WERI-Rb-1 (cell line): ENCODE measurements around the gene LPCAT3.

Experiments
- DNase-seq: peaks from one replicate; pipeline ENCODE4 v3.0.0-alpha.2; 2020
- H3K27ac ChIP-seq: fragments of 250-450 bp; sonication (Bioruptor Pico); 2 replicates; pipeline ENCODE4 v1.5.1; 2020; ENCODE audit warnings: mild to moderate bottlenecking, moderate library complexity
- H3K27me3 ChIP-seq: fragments of 250-450 bp; sonication (Bioruptor Pico); 2 replicates; pipeline ENCODE4 v1.5.1; 2021; ENCODE audit warnings: mild to moderate bottlenecking, low read depth, moderate library complexity; ENCODE audit not compliant: insufficient read depth, severe bottlenecking
- H3K36me3 ChIP-seq: fragments of 250-450 bp; sonication (Bioruptor Pico); 2 replicates; pipeline ENCODE4 v1.5.1; 2020; ENCODE audit warnings: mild to moderate bottlenecking, moderate library complexity
- H3K4me3 ChIP-seq: 2 replicates; pipeline ENCODE4 v1.5.1; 2011; ENCODE audit warnings: low read depth, mild to moderate bottlenecking, control low read depth, low read length
- H3K9me3 ChIP-seq: fragments of 250-450 bp; sonication (Bioruptor Pico); 2 replicates; pipeline ENCODE4 v1.5.1; 2021; ENCODE audit warnings: mild to moderate bottlenecking, moderate library complexity; ENCODE audit not compliant: severe bottlenecking
- TF ChIP-seq, protein P1 (sequence below): IDR thresholded peaks from 2 replicates; pipeline ENCODE4 v1.5.1; 2011; ENCODE audit warnings: low read depth, mild to moderate bottlenecking, control low read depth, inconsistent platforms, low read length

The LPCAT3 gene

DNA sequence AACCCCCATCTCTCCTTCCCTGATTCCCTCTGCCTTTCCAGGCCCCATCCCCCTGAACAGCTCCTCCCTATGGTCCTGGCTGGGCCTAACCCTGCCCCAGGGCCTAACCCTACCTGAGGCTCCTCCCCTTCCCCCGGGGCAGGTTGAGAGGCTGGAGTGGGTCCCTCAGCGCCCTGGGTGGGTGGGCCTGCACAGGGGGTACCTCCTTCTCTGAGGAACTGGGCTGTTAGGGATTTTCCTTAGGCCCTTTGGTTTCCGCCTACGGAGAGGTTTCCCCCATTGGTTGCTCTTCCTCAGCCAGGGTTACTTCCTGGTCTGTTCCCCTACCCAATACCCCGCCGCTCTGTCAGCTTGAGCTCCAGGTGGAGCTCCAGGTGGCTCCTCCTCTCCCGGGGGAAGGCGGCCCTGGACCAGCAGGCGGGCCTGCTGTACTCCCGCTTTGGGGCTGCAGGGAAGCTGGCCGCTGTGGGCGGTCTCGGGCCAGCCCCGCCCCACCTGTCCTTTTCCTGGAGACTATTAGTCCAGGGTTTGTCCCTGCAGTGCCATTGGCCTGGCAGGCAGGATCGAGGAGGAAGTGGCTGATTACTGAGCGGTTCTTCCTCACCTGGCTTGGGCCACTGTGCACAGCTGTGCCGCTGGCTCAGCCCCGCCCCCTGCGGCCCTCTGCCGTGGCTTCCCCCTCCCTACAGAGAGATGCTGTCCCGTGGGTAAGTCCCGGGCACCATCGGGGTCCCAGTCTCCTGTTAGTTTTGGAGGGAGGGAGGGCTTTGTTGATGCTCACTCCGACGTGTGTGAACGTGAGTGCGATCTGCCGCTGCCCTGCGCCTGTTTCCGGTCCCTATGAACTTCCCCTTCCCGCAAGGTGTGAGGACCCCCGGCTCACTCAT lies 72.0 kb downstream of the LPCAT3 start:
- H3K27ac ChIP-seq: peak overlapping the region; percentile 66
- peak overlapping the region; percentile 52 for H3K4me3 ChIP-seq
- H3K27me3 ChIP-seq: no peaks in the 10 kb centered on the region
- DNase-seq: peak; percentile 97
- peaks cover 21% of the 10 kb centered on the region for H3K36me3 ChIP-seq
- TF ChIP-seq, protein P1, sequence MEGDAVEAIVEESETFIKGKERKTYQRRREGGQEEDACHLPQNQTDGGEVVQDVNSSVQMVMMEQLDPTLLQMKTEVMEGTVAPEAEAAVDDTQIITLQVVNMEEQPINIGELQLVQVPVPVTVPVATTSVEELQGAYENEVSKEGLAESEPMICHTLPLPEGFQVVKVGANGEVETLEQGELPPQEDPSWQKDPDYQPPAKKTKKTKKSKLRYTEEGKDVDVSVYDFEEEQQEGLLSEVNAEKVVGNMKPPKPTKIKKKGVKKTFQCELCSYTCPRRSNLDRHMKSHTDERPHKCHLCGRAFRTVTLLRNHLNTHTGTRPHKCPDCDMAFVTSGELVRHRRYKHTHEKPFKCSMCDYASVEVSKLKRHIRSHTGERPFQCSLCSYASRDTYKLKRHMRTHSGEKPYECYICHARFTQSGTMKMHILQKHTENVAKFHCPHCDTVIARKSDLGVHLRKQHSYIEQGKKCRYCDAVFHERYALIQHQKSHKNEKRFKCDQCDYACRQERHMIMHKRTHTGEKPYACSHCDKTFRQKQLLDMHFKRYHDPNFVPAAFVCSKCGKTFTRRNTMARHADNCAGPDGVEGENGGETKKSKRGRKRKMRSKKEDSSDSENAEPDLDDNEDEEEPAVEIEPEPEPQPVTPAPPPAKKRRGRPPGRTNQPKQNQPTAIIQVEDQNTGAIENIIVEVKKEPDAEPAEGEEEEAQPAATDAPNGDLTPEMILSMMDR: no peak
- H3K9me3 ChIP-seq: no peaks in the 10 kb centered on the region

DNA sequence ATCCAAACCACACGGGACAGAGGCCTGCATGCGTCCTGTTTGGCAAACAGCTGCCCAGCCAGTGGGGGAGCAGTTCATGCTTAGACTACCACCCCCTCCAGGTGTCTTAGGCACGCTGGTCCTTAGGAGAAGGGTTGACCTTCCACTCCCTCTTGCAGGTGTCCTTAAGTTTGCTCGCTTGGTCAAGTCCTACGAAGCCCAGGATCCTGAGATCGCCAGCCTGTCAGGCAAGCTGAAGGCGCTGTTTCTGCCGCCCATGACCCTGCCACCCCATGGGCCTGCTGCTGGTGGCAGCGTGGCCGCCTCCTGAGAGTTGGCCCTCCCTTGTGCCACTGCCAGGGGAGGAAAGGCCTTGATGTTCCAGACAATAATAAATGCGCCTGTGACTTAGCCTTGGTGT lies 72.7 kb downstream of the LPCAT3 start:
- Histone ChIP-seq H3K9me3 (no peaks in the 10 kb centered on the region), H3K27me3 (no peaks in the 10 kb centered on the region), H3K27ac (peak overlapping the region; percentile 60), H3K36me3 (peaks cover 28% of the 10 kb centered on the region), H3K4me3 (peak overlapping the region; percentile 52)
- DNase-seq: no peak
- TF ChIP-seq, protein P1: no peak

DNA sequence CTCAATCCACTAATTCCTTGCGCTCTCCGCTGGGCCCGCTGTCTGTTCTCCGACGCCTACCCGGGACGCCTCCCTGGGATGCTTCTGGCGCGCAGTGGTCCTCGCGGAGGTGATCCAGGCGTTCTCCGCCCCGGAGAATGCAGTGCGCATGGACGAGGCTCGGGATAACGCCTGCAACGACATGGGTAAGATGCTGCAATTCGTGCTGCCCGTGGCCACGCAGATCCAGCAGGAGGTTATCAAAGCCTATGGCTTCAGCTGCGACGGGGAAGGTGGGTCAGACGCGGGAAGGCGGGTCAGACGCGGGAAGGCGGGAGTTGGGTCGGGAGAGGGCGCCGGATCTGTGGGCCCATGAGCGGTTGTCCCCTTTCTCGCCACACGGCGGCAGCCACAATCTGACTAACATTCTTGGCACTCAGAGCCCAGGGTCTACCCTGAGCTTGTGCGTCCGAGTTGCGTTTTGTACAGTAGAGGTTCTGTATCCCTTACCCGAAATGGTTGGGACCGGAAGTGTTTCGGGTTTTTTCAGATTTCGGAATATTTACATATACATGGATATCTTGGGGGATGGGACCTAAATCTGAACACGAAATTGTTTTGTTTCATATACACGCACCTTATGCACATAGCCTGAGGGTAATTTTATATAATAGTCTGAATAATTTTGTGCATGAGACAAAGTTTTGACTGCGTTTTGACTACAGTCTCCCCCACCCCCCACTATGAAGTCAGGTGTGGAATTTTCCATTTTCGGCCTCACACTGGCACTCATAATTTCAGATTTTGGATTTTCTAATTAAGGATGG lies 73.7 kb downstream of the LPCAT3 start:
- H3K36me3 ChIP-seq: peaks cover 38% of the 10 kb centered on the region
- peak overlapping the region; percentile 74 for H3K4me3 ChIP-seq
- H3K27ac ChIP-seq: peak overlapping the region; percentile 97
- no peaks in the 10 kb centered on the region for H3K9me3 ChIP-seq
- DNase-seq: peak; percentile 94
- TF ChIP-seq, protein P1: peak; percentile 92
- H3K27me3 ChIP-seq: no peaks in the 10 kb centered on the region

- Histone ChIP-seq H3K9me3 (no peaks in the 10 kb centered on the region), H3K36me3 (peaks cover 45% of the 10 kb centered on the region), H3K27ac (peak within 1 kb of the TSS; percentile 97), H3K4me3 (peak within 1 kb of the TSS; percentile 74), H3K27me3 (no peaks in the 10 kb centered on the region)
- TF ChIP-seq, protein P1: no peak
- DNase-seq: peak; percentile 89
Observed at GRCh38 chr12:6943722-6944380, 74.4 kb downstream of the LPCAT3 start, which contains the start of the genes C12orf57 and RNU7-1. TSS of gene C12orf57 (plus strand) at chr12:6944022. CDS start at chr12:6944122, 100 bp downstream. TSS of gene RNU7-1 (plus strand) at chr12:6943816.

GRCh38 chr12:6943389-6943721 lies 74.9 kb downstream of the LPCAT3 start:
- H3K4me3 ChIP-seq: peak overlapping the region; percentile 74

More at GRCh38 chr12:6943389-6943721, 74.9 kb downstream of the LPCAT3 start:
- DNase-seq: peak; percentile 87
- Histone ChIP-seq H3K36me3 (peaks cover 50% of the 10 kb centered on the region), H3K27ac (peak overlapping the region; percentile 97), H3K9me3 (no peaks in the 10 kb centered on the region), H3K27me3 (no peaks in the 10 kb centered on the region)
- TF ChIP-seq, protein P1: no peak
